IMR-90 (cell line): ENCODE results near the gene MAN2A1. TPM values are rescaled to one million over a fixed set of nuclear protein-coding genes. Genes with fewer than 3 reads are reported as not detected.

ENCODE experiments used
- ATAC-seq: fragments of 200-7000 bp; cut with Tn5 transposase; 2 replicates; pipeline ENCODE4 v1.9.1; 2020; ENCODE audit warnings: low read depth, mild to moderate bottlenecking, moderate library complexity
- BruUV-seq: library from RNA; stranded (reverse); fragments of 400-500 nt; replicated peaks from 2 replicates; lab custom pipeline; 2021; lab: Mats Ljungman, UMichigan
- CTCF ChIA-PET: fragments of 300-600 bp; formaldehyde crosslinking; extraction: SDS; loops from one replicate; lab custom pipeline; 2021; ENCODE audit warnings: antibody characterized with exemption; lab: Yijun Ruan, JAX
- POLR2A ChIA-PET: fragments of 300-600 bp; sonication (Branson Sonifier 250); formaldehyde crosslinking; loops from one replicate; lab custom pipeline; 2022; ENCODE audit warnings: antibody characterized with exemption; ENCODE audit not compliant: unreplicated experiment; lab: Charles Lee
- DNase-seq: peaks from one replicate; pipeline ENCODE4 v3.0.0; 2013
- H2AFZ ChIP-seq: replicated peaks from 2 replicates; pipeline ENCODE3; 2013; ENCODE audit warnings: low read length, mild to moderate bottlenecking; ENCODE audit not compliant: poor library complexity
- H2AK5ac ChIP-seq: 2 replicates; pipeline ENCODE4 v1.6.1; 2013; ENCODE audit warnings: low read depth, low read length, inconsistent platforms
- H2AK9ac ChIP-seq: replicated peaks from 2 replicates; pipeline ENCODE3; 2013; ENCODE audit warnings: mild to moderate bottlenecking, low read depth, low read length, moderate library complexity; ENCODE audit not compliant: poor library complexity
- H2BK120ac ChIP-seq: 2 replicates; pipeline ENCODE4 v1.6.1; 2013; ENCODE audit warnings: low read depth, low read length, inconsistent platforms
- H2BK15ac ChIP-seq: 3 replicates; pipeline ENCODE4 v1.6.1; 2013; ENCODE audit warnings: low read depth, low read length, inconsistent platforms
- H2BK20ac ChIP-seq: 2 replicates; pipeline ENCODE4 v1.6.1; 2013; ENCODE audit warnings: low read depth, mild to moderate bottlenecking, inconsistent platforms, low read length, moderate library complexity
- H2BK5ac ChIP-seq: 2 replicates; pipeline ENCODE4 v1.6.1; 2013; ENCODE audit warnings: mild to moderate bottlenecking, low read depth, low read length, inconsistent platforms; ENCODE audit not compliant: poor library complexity, severe bottlenecking
- H3K14ac ChIP-seq: replicated peaks from 2 replicates; pipeline ENCODE4 v1.6.1; 2013; ENCODE audit warnings: low read depth, low read length, inconsistent platforms
- H3K18ac ChIP-seq: 2 replicates; pipeline ENCODE4 v1.6.1; 2013; ENCODE audit warnings: low read depth, low read length, control low read depth
- H3K23ac ChIP-seq: 2 replicates; pipeline ENCODE4 v1.6.1; 2013; ENCODE audit warnings: low read depth, low read length, inconsistent platforms
- H3K27ac ChIP-seq: 2 replicates; pipeline ENCODE4 v1.5.1; 2013; ENCODE audit warnings: mild to moderate bottlenecking, control low read depth, low read length; ENCODE audit not compliant: insufficient read depth
- H3K27me3 ChIP-seq: 2 replicates; pipeline ENCODE4 v1.6.1; 2013; ENCODE audit warnings: low read length; ENCODE audit not compliant: control insufficient read depth, insufficient read depth
- H3K36me3 ChIP-seq: 2 replicates; pipeline ENCODE4 v1.6.1; 2013; ENCODE audit warnings: low read length, mixed read lengths; ENCODE audit not compliant: control insufficient read depth, insufficient read depth
- H3K4ac ChIP-seq: 2 replicates; pipeline ENCODE4 v1.6.1; 2013; ENCODE audit warnings: low read depth, low read length, inconsistent platforms
- H3K4me1 ChIP-seq: 2 replicates; pipeline ENCODE4 v1.6.1; 2013; ENCODE audit warnings: low read length, mixed read lengths; ENCODE audit not compliant: control insufficient read depth, insufficient read depth
- H3K4me2 ChIP-seq: 2 replicates; pipeline ENCODE4 v1.6.1; 2013; ENCODE audit warnings: low read depth, mild to moderate bottlenecking, control low read depth, low read length, moderate library complexity
- H3K4me3 ChIP-seq: 2 replicates; pipeline ENCODE4 v1.5.1; 2013; ENCODE audit warnings: low read depth, mild to moderate bottlenecking, control low read depth, low read length, moderate library complexity; ENCODE audit not compliant: insufficient read depth
- H3K56ac ChIP-seq: 2 replicates; pipeline ENCODE4 v1.6.1; 2013; ENCODE audit warnings: low read length, inconsistent platforms; ENCODE audit not compliant: insufficient read depth; ENCODE audit errors: extremely low read depth
- H3K79me1 ChIP-seq, 2 experiments: 2 replicates each; pipeline ENCODE4 v1.6.1; 2013; ENCODE audit warnings: low read length in 2 of 2, inconsistent platforms in 1 of 2, low read depth in 1 of 2
- H3K9ac ChIP-seq: 2 replicates; pipeline ENCODE4 v1.6.1; 2013; ENCODE audit warnings: low read depth, low read length, control low read depth
- H3K9me1 ChIP-seq: 2 replicates; pipeline ENCODE4 v1.6.1; 2013; ENCODE audit warnings: low read length, inconsistent platforms; ENCODE audit not compliant: insufficient read depth
- H3K9me3 ChIP-seq: 2 replicates; pipeline ENCODE4 v1.6.1; 2013; ENCODE audit warnings: low read length; ENCODE audit not compliant: control insufficient read depth, insufficient read depth
- H4K20me1 ChIP-seq: 2 replicates; pipeline ENCODE4 v1.6.1; 2013; ENCODE audit warnings: low read length, inconsistent platforms; ENCODE audit not compliant: insufficient read depth
- H4K5ac ChIP-seq: 2 replicates; pipeline ENCODE4 v1.6.1; 2013; ENCODE audit warnings: mild to moderate bottlenecking, low read depth, low read length, control low read depth
- H4K8ac ChIP-seq, 2 experiments: 2 replicates each; pipeline ENCODE4 v1.6.1; 2013; ENCODE audit warnings: low read depth in 2 of 2, low read length in 2 of 2, control low read depth in 1 of 2, inconsistent platforms in 1 of 2
- H4K91ac ChIP-seq: 2 replicates; pipeline ENCODE4 v1.6.1; 2013; ENCODE audit warnings: low read depth, low read length, inconsistent platforms; ENCODE audit not compliant: insufficient read depth
- MAFK ChIP-seq: IDR thresholded peaks from 2 replicates; pipeline ENCODE4 v1.6.1; 2012; ENCODE audit warnings: low read depth, low read length, improper control_type of control experiment
- MXI1 ChIP-seq: IDR thresholded peaks from 2 replicates; pipeline ENCODE4 v1.6.1; 2012; ENCODE audit warnings: low read depth, mild to moderate bottlenecking, low read length, moderate library complexity, borderline replicate concordance
- SMC3 ChIP-seq: fragments of 150-350 bp; IDR thresholded peaks from 2 replicates; pipeline ENCODE4 v1.6.1; 2016; ENCODE audit warnings: low read depth, mild to moderate bottlenecking, antibody characterized with exemption, low read length, moderate library complexity
- WGBS, 2 experiments: methylation state at CpG; one replicate each; pipeline versions ENCODE4 v1.1.5 to v1.1.7; 2013; ENCODE audit warnings: missing lambda C conversion rate in 2 of 2; ENCODE audit not compliant: insufficient read length in 1 of 2; ENCODE audit errors: extremely low coverage in 2 of 2; 5-methylcytosine and 5-hydroxymethylcytosine counted together
- dilution Hi-C: fragments of 300-500 bp; cut with HindIII; formaldehyde crosslinking; loops from one replicate; pipeline ENCODE4 v1.14.3; 2018; ENCODE audit warnings: low sequenced_read_pairs; ENCODE audit not compliant: unreplicated experiment
- in situ Hi-C: fragments of 300-500 bp; cut with MboI; formaldehyde crosslinking; loops from 3 replicates; pipeline ENCODE4 v1.14.3; 2019; ENCODE audit warnings: low sequenced_read_pairs, inconsistent platforms, mixed read lengths
- intact Hi-C: fragments of 100-400 bp; cut with micrococcal nuclease; formaldehyde crosslinking; loops from 2 replicates; pipeline ENCODE4 v1.10.0; 2022
- polyA plus RNA-seq, 3 experiments: library from polyadenylated mRNA; depleted of rRNA; stranded (reverse); fragments of >200 nt; gene quantifications; 2 replicates each; pipeline ENCODE4 v1.2.3, GENCODE V29; 2012; ENCODE audit warnings: low replicate concordance in 1 of 3
- total RNA-seq: library from RNA; depleted of rRNA; stranded (reverse); fragments of >200 nt; gene quantifications from 2 replicates; pipeline ENCODE4 v1.2.3, GENCODE V29; 2012

Gene MAN2A1
- total and polyA plus RNA-seq, 2 of the 4 experiments (the other 2 are of a cell fraction): 16.4 to 29.6 TPM

- H3K27me3 ChIP-seq: peaks cover 5% of the 10 kb centered on the region
- H4K8ac ChIP-seq: no peak overlapping the region
- intact Hi-C loops: no loop called here
- no peak overlapping the region for H4K91ac ChIP-seq
- in situ Hi-C loops: no loop called here
- no peak overlapping the region for H2AFZ ChIP-seq
- no peak overlapping the region for H3K56ac ChIP-seq
- H4K5ac ChIP-seq: no peak overlapping the region
- no peak overlapping the region for H2BK5ac ChIP-seq
- H2BK120ac ChIP-seq: no peak overlapping the region
- H3K9me3 ChIP-seq: no peaks in the 10 kb centered on the region
- no peak for DNase-seq
- H3K4me3 ChIP-seq: no peak overlapping the region
- no TSS peak for BruUV-seq
- no peak overlapping the region for H2BK20ac ChIP-seq
- no peaks in the 10 kb centered on the region for H3K9me1 ChIP-seq
- dilution Hi-C loops: no loop called here
- WGBS, 2 experiments: no CpG with 5 or more reads among the region's 4 CpGs
- no peaks in the 10 kb centered on the region for H3K4me1 ChIP-seq
- no peak overlapping the region for H3K4me2 ChIP-seq
- no peak overlapping the region for H2AK9ac ChIP-seq
- TF ChIP-seq MXI1: no peak
- no peak for TF ChIP-seq SMC3
- no peak for TF ChIP-seq MAFK
- H4K20me1 ChIP-seq: no peaks in the 10 kb centered on the region
- no peak overlapping the region for H2AK5ac ChIP-seq
- no peak for ATAC-seq
- ChIA-PET CTCF (interaction anchor here (1.1 kb wide), 1 partner anchor 25 kb away, joined by 3 read pairs; no protein-coding TSS in a partner anchor), POLR2A (no interaction called here)
- H3K18ac ChIP-seq: no peak overlapping the region
- H3K36me3 ChIP-seq: no peaks in the 10 kb centered on the region
- no peak overlapping the region for H3K27ac ChIP-seq
- H3K79me1 ChIP-seq: no peaks in the 10 kb centered on the region
- H3K4ac ChIP-seq: no peak overlapping the region
- H3K14ac ChIP-seq: no peak overlapping the region
- H2BK15ac ChIP-seq: no peak overlapping the region
- H3K23ac ChIP-seq: no peak overlapping the region
- H3K9ac ChIP-seq: no peak overlapping the region
These were observed 20.9 kb upstream of the MAN2A1 start for GRCh38 chr5:109668668-109669422.
